Esophagus muscularis mucosa (tissue), 4 donors: Measurements from ENCODE around the gene INSYN2B. TPM values are rescaled to one million over a fixed set of nuclear protein-coding genes. Genes with fewer than 3 reads are reported as not detected.

ENCODE experiments used
- DNase-seq: peaks from one replicate; pipeline ENCODE4 v3.0.0-alpha.2; 2017; ENCODE audit errors: extremely low spot score
- H3K27ac ChIP-seq, 4 donors: fragments of 200-600 bp; sonication (generic); replicated peaks in 1 of 4; 1 replicate in 3 of 4; 2 replicates in 1 of 4; pipeline ENCODE4 v1.5.1; 2016 to 2019; ENCODE audit warnings: mild to moderate bottlenecking in 1 of 4
- H3K27me3 ChIP-seq, 4 donors: fragments of 200-600 bp; sonication (generic); one replicate each; pipeline versions ENCODE4 v1.5.1 to v1.6.0; 2016 to 2019
- H3K36me3 ChIP-seq, 4 donors: fragments of 200-600 bp; sonication (generic); one replicate each; pipeline ENCODE4 v1.5.1; 2016 to 2019
- H3K4me1 ChIP-seq, 4 donors: fragments of 200-600 bp; sonication (generic); one replicate each; pipeline ENCODE4 v1.5.1; 2016 to 2019
- H3K4me3 ChIP-seq, 4 donors: fragments of 200-600 bp; sonication (generic); 1 replicate in 2 of 4; 2 replicates in 2 of 4; pipeline ENCODE4 v1.5.1; 2016 to 2019; ENCODE audit warnings: mild to moderate bottlenecking in 4 of 4, moderate library complexity in 1 of 4
- H3K9me3 ChIP-seq, 4 donors: fragments of 200-600 bp; sonication (generic); 1 replicate in 3 of 4; 2 replicates in 1 of 4; pipeline ENCODE4 v1.5.1; 2016 to 2019
- EP300 ChIP-seq: sonication (generic); formaldehyde crosslinking; IDR thresholded peaks from one replicate; pipeline ENCODE4 v1.6.1; 2017; ENCODE audit warnings: antibody characterized with exemption
- POLR2A ChIP-seq: fragments of 450-650 bp; IDR thresholded peaks from one replicate; pipeline ENCODE4 v1.6.1; 2017; ENCODE audit warnings: antibody characterized with exemption, moderate library complexity, mild to moderate bottlenecking, low read depth
- POLR2AphosphoS5 ChIP-seq, 2 donors: sonication (generic); formaldehyde crosslinking; IDR thresholded peaks; one replicate each; pipeline ENCODE4 v1.6.1; 2017; ENCODE audit warnings: antibody characterized with exemption in 2 of 2
- WGBS: methylation state at CpG from one replicate; pipeline ENCODE4 v1.1.5; 2018; 5-methylcytosine and 5-hydroxymethylcytosine counted together
- intact Hi-C: fragments of 100-400 bp; cut with DNase I; formaldehyde crosslinking; loops from one replicate; pipeline ENCODE4 v1.15.1; 2023
- small RNA-seq, 3 donors: library from RNA; depleted of rRNA; stranded (forward); fragments of <200 nt; gene quantifications; one replicate each; pipeline ENCODE3, GENCODE V24; 2016
- total RNA-seq, 4 donors: library from RNA; depleted of rRNA; stranded (reverse); fragments of >200 nt; gene quantifications; one replicate each; pipeline versions ENCODE4 v1.1.0 to v1.2.1, GENCODE V29; 2016
- TF ChIP-seq, protein P1 (sequence below), 3 experiments: fragments of 200-600 bp in 2 of 3; fragments of 450-650 bp in 1 of 3; sonication (generic) in 2 of 3; IDR thresholded peaks; one replicate each; pipeline ENCODE4 v1.5.1; 2017 to 2019; ENCODE audit warnings: antibody characterized with exemption in 3 of 3, mild to moderate bottlenecking in 2 of 3, moderate library complexity in 1 of 3

The INSYN2B gene
- total RNA-seq, 4 donors from 2014 or later = not detected

DNA sequence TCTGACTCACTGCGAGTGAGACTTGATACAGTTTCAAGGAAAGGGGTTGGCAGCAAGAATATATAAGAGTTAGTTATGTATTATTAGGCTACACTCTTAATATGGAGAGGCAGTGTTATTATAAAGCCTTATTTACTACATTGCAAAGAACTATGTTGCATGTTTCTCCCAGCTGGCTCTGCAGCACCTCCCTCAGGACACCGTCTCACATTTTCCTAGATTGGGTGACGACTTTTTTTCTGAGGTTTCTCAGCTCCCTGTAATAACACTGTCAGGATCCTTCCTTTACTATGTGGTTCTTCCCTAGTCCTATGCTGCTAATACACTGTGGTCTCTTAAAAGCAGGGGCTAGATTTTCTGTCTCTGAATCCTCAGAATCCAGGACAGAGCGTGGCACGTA, 153.7 kb downstream of the INSYN2B start:
- H3K4me1 ChIP-seq = no peaks in the 10 kb centered on the region
- intact Hi-C loops = no loop called here
- no peak overlapping the region for H3K27ac ChIP-seq
- WGBS = 65% methylated on average over 5 of the region's 5 CpGs
- DNase-seq = no peak
- no peak for TF ChIP-seq EP300
- no peak for TF ChIP-seq POLR2AphosphoS5 (IDR thresholded peaks at IDR 0.05)
- TF ChIP-seq, protein P1, sequence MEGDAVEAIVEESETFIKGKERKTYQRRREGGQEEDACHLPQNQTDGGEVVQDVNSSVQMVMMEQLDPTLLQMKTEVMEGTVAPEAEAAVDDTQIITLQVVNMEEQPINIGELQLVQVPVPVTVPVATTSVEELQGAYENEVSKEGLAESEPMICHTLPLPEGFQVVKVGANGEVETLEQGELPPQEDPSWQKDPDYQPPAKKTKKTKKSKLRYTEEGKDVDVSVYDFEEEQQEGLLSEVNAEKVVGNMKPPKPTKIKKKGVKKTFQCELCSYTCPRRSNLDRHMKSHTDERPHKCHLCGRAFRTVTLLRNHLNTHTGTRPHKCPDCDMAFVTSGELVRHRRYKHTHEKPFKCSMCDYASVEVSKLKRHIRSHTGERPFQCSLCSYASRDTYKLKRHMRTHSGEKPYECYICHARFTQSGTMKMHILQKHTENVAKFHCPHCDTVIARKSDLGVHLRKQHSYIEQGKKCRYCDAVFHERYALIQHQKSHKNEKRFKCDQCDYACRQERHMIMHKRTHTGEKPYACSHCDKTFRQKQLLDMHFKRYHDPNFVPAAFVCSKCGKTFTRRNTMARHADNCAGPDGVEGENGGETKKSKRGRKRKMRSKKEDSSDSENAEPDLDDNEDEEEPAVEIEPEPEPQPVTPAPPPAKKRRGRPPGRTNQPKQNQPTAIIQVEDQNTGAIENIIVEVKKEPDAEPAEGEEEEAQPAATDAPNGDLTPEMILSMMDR (IDR thresholded peaks at IDR 0.05) = no peak
- TF ChIP-seq POLR2A = no peak
- H3K4me3 ChIP-seq = no peak overlapping the region
- no peaks in the 10 kb centered on the region for H3K27me3 ChIP-seq
- H3K36me3 ChIP-seq = no peaks in the 10 kb centered on the region
- H3K9me3 ChIP-seq = no peaks in the 10 kb centered on the region

DNA sequence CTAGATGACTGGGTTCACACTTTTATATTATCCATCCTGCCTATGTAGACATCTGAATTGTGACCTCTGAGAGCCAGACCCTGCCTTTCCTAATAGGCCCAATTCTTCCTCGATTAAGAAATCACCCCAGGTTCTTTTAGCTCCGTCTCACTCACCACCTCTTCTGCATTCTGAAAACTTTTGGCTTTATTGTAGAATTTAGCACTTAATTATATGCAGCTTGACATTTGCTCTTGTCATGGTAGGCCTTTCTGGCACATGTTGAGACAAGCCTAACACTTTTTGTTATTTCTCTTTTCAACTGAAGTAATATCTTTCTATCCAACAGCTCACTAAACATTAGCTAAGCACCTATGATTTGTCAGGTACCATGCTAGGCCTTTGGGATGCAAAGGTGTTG, 163.3 kb downstream of the INSYN2B start:
- Histone ChIP-seq H3K27me3 (peaks cover 0 to 14% (median 0%) of the 10 kb centered on the region in 4 donors), H3K27ac (no peak overlapping the region), H3K36me3 (no peaks in the 10 kb centered on the region), H3K9me3 (no peaks in the 10 kb centered on the region), H3K4me3 (no peak overlapping the region), H3K4me1 (no peaks in the 10 kb centered on the region)
- TF ChIP-seq POLR2A = no peak
- no peak for TF ChIP-seq POLR2AphosphoS5 (IDR thresholded peaks at IDR 0.05)
- TF ChIP-seq EP300 = no peak
- TF ChIP-seq, protein P1 (IDR thresholded peaks at IDR 0.05) = no peak
- 64% methylated on average over 2 of the region's 2 CpGs for WGBS
- no peak for DNase-seq
- intact Hi-C loops = no loop called here

DNA sequence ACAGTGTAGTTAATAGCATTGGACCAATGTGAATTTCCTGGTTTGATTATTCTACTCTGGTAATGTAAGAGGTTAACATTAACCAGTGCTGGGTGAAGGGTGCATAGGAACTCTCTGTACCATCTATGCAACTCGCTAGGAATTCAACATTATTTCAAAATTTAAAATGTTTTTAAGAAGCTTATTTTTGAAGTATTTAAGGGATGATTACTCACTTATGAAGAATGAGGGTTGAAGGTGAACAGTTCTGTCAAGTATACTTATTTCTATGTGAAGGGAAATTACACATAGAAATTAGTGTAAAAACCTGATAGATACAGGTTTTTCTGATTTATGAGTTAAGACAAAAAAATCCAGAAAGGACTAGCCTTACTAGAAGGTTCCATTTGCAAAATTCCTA, 165.8 kb downstream of the INSYN2B start:
- TF ChIP-seq POLR2A = no peak
- no peak for TF ChIP-seq EP300
- TF ChIP-seq POLR2AphosphoS5 (IDR thresholded peaks at IDR 0.05) = no peak
- TF ChIP-seq, protein P1 (IDR thresholded peaks at IDR 0.05) = no peak
- Histone ChIP-seq H3K27me3 (peaks cover 0 to 12% (median 0%) of the 10 kb centered on the region in 4 donors), H3K4me1 (no peaks in the 10 kb centered on the region), H3K4me3 (no peak overlapping the region), H3K27ac (no peak overlapping the region), H3K9me3 (no peaks in the 10 kb centered on the region), H3K36me3 (no peaks in the 10 kb centered on the region)
- DNase-seq = no peak
- WGBS = 76% methylated on average over 1 of the region's 1 CpG
- intact Hi-C loops = no loop called here

Small RNAs within 50 kb of the gene (small RNA-seq; reads per million reads assigned to genes)
- 0 reads per million in 3 donors for gene MIR378E

Other genes with a start within 250 kb of the INSYN2B start
- gene FOXI1, start 125.4 kb upstream of the INSYN2B start, total RNA-seq = not detected